GM12875 (cell line): Measurements from ENCODE around the gene IFNLR1.

Experiments used
- H3K4me3 ChIP-seq: one replicate; pipeline ENCODE4 v1.5.1; 2011; ENCODE audit warnings: low read depth, low read length, control low read depth
- TF ChIP-seq, protein P1 (sequence below): IDR thresholded peaks from 2 replicates; pipeline ENCODE4 v1.5.1; 2011; ENCODE audit warnings: low read depth, mild to moderate bottlenecking, control low read depth, inconsistent platforms, low read length, moderate library complexity, borderline replicate concordance; ENCODE audit not compliant: insufficient read depth

IFNLR1 gene

GRCh38 chr1:24133819-24134218 is 53.3 kb downstream of the IFNLR1 start:
- H3K4me3 ChIP-seq = no peak overlapping the region
- TF ChIP-seq, protein P1, sequence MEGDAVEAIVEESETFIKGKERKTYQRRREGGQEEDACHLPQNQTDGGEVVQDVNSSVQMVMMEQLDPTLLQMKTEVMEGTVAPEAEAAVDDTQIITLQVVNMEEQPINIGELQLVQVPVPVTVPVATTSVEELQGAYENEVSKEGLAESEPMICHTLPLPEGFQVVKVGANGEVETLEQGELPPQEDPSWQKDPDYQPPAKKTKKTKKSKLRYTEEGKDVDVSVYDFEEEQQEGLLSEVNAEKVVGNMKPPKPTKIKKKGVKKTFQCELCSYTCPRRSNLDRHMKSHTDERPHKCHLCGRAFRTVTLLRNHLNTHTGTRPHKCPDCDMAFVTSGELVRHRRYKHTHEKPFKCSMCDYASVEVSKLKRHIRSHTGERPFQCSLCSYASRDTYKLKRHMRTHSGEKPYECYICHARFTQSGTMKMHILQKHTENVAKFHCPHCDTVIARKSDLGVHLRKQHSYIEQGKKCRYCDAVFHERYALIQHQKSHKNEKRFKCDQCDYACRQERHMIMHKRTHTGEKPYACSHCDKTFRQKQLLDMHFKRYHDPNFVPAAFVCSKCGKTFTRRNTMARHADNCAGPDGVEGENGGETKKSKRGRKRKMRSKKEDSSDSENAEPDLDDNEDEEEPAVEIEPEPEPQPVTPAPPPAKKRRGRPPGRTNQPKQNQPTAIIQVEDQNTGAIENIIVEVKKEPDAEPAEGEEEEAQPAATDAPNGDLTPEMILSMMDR = no peak

- no peak overlapping the region for H3K4me3 ChIP-seq
- TF ChIP-seq, protein P1 = no peak
These were observed 56.7 kb downstream of the IFNLR1 start for GRCh38 chr1:24130385-24130784.

- TF ChIP-seq, protein P1 = no peak
- no peak overlapping the region for H3K4me3 ChIP-seq
These were observed 59.2 kb downstream of the IFNLR1 start for GRCh38 chr1:24127801-24128363.

GRCh38 chr1:24127134-24127800 is 59.8 kb downstream of the IFNLR1 start:
- no peak overlapping the region for H3K4me3 ChIP-seq
- TF ChIP-seq, protein P1 = no peak

GRCh38 chr1:24126672-24127023 is 60.4 kb downstream of the IFNLR1 start:
- TF ChIP-seq, protein P1 = no peak
- no peak overlapping the region for H3K4me3 ChIP-seq

DNA sequence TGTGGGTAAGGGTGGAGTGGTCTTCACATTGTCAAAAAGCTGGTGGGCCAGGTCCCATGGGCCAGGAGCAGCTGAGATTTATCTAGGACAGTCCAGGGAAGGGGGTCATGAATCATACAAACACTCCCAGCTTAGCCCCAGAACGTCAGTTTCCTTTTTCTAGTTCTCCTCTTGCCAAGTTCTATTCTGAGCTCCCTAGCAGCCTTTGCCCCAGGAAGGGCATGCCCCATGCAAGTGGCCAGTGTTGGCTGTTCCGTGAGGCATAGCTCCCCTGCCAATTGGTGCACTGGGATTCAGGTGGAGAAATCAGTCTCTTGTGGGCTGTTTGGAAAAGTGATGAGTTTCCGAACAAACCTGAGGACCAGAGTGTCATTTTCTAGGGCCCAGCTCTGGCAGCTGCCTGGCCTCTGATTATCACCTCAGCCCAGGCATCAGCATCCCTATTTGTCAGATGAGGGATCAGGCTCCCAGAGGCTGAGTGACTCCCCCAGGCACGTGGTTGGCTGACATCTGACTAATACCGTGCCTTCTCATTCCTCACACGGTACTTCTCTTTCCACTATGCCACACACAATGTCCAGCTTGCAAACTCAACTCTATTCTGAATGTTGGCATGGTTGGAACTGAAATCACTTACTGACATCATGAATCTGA is 60.9 kb downstream of the IFNLR1 start:
- TF ChIP-seq, protein P1 = no peak
- no peak overlapping the region for H3K4me3 ChIP-seq

- TF ChIP-seq, protein P1 = no peak
- no peak overlapping the region for H3K4me3 ChIP-seq
These were observed 61.6 kb downstream of the IFNLR1 start for GRCh38 chr1:24125456-24125855.
